8988T (cell line): Measurements from ENCODE around the gene DHX16.
"Not testable (repeated sequence)": the region's sequence is repeated elsewhere in the genome, so short reads cannot be mapped to it uniquely, and the experiment has no call there.

Experiments
- DNase-seq: peaks from one replicate; pipeline ENCODE4 v3.0.0; 2011

DHX16 gene

GRCh38 chr6:30678964-30679726 is 6.3 kb upstream of the DHX16 start:
- peak; percentile 87 for DNase-seq

- no peak for DNase-seq
These were observed 4.0 kb upstream of the DHX16 start for GRCh38 chr6:30676660-30677285.

GRCh38 chr6:30670760-30671527 is 1.9 kb downstream of the DHX16 start:
- DNase-seq, result peak; percentile 50

- DNase-seq, result not testable (repeated sequence)
These were observed 6.5 kb downstream of the DHX16 start for GRCh38 chr6:30666300-30666699.

- no peak for DNase-seq
These were observed 7.6 kb downstream of the DHX16 start for GRCh38 chr6:30664994-30665767.

GRCh38 chr6:30657922-30658321 is 14.9 kb downstream of the DHX16 start:
- not testable (repeated sequence) for DNase-seq

- no peak for DNase-seq
These were observed 15.4 kb downstream of the DHX16 start for GRCh38 chr6:30657454-30657853.

- DNase-seq, result no peak
These were observed 16.3 kb downstream of the DHX16 start for GRCh38 chr6:30656513-30656912.

- no peak for DNase-seq
These were observed 17.1 kb downstream of the DHX16 start for GRCh38 chr6:30655743-30656094.

GRCh38 chr6:30654798-30655742 is 17.7 kb downstream of the DHX16 start:
- no peak for DNase-seq

GRCh38 chr6:30651143-30651542 is 21.7 kb downstream of the DHX16 start:
- DNase-seq, result no peak

GRCh38 chr6:30647242-30648116 is 25.3 kb downstream of the DHX16 start:
- peak; percentile 89 for DNase-seq

GRCh38 chr6:30646450-30647241 is 26.2 kb downstream of the DHX16 start, which contains the start of gene C6orf136:
Gene C6orf136 (plus strand): TSS chr6:30647133. CDS start chr6:30647232, 99 bp downstream.
- peak; percentile 92 for DNase-seq

- DNase-seq, result no peak
These were observed 26.8 kb downstream of the DHX16 start for GRCh38 chr6:30645989-30646388.

- no peak for DNase-seq
These were observed 28.0 kb downstream of the DHX16 start for GRCh38 chr6:30644769-30645168.

- DNase-seq, result no peak
These were observed 29.1 kb downstream of the DHX16 start for GRCh38 chr6:30643656-30644055.

GRCh38 chr6:30641048-30641447 is 31.8 kb downstream of the DHX16 start:
- DNase-seq, result no peak

- DNase-seq, result no peak
These were observed 32.3 kb downstream of the DHX16 start for GRCh38 chr6:30640481-30640880.

GRCh38 chr6:30635834-30636233 is 37.0 kb downstream of the DHX16 start:
- no peak for DNase-seq
